IMR-90 (cell line): ENCODE data around the gene ABR. TPM values are rescaled to one million over a fixed set of nuclear protein-coding genes. Genes with fewer than 3 reads are reported as not detected.
A peak's percentile ranks its signal among the peaks of the same experiment; 100 is the strongest.

Experiments used
- ATAC-seq: fragments of 200-7000 bp; cut with Tn5 transposase; 2 replicates; pipeline ENCODE4 v1.9.1; 2020; ENCODE audit warnings: low read depth, mild to moderate bottlenecking, moderate library complexity
- BruUV-seq: library from RNA; stranded (reverse); fragments of 400-500 nt; replicated peaks from 2 replicates; lab custom pipeline; 2021; lab: Mats Ljungman, UMichigan
- CTCF ChIA-PET: fragments of 300-600 bp; formaldehyde crosslinking; extraction: SDS; loops from one replicate; lab custom pipeline; 2021; ENCODE audit warnings: antibody characterized with exemption; lab: Yijun Ruan, JAX
- POLR2A ChIA-PET: fragments of 300-600 bp; sonication (Branson Sonifier 250); formaldehyde crosslinking; loops from one replicate; lab custom pipeline; 2022; ENCODE audit warnings: antibody characterized with exemption; ENCODE audit not compliant: unreplicated experiment; lab: Charles Lee
- DNase-seq: peaks from one replicate; pipeline ENCODE4 v3.0.0; 2013
- H2AFZ ChIP-seq: replicated peaks from 2 replicates; pipeline ENCODE3; 2013; ENCODE audit warnings: low read length, mild to moderate bottlenecking; ENCODE audit not compliant: poor library complexity
- H2AK5ac ChIP-seq: 2 replicates; pipeline ENCODE4 v1.6.1; 2013; ENCODE audit warnings: low read depth, low read length, inconsistent platforms
- H2AK9ac ChIP-seq: replicated peaks from 2 replicates; pipeline ENCODE3; 2013; ENCODE audit warnings: mild to moderate bottlenecking, low read depth, low read length, moderate library complexity; ENCODE audit not compliant: poor library complexity
- H2BK120ac ChIP-seq: 2 replicates; pipeline ENCODE4 v1.6.1; 2013; ENCODE audit warnings: low read depth, low read length, inconsistent platforms
- H2BK15ac ChIP-seq: 3 replicates; pipeline ENCODE4 v1.6.1; 2013; ENCODE audit warnings: low read depth, low read length, inconsistent platforms
- H2BK20ac ChIP-seq: 2 replicates; pipeline ENCODE4 v1.6.1; 2013; ENCODE audit warnings: low read depth, mild to moderate bottlenecking, inconsistent platforms, low read length, moderate library complexity
- H2BK5ac ChIP-seq: 2 replicates; pipeline ENCODE4 v1.6.1; 2013; ENCODE audit warnings: mild to moderate bottlenecking, low read depth, low read length, inconsistent platforms; ENCODE audit not compliant: poor library complexity, severe bottlenecking
- H3K14ac ChIP-seq: replicated peaks from 2 replicates; pipeline ENCODE4 v1.6.1; 2013; ENCODE audit warnings: low read depth, low read length, inconsistent platforms
- H3K18ac ChIP-seq: 2 replicates; pipeline ENCODE4 v1.6.1; 2013; ENCODE audit warnings: low read depth, low read length, control low read depth
- H3K23ac ChIP-seq: 2 replicates; pipeline ENCODE4 v1.6.1; 2013; ENCODE audit warnings: low read depth, low read length, inconsistent platforms
- H3K27ac ChIP-seq: 2 replicates; pipeline ENCODE4 v1.5.1; 2013; ENCODE audit warnings: mild to moderate bottlenecking, control low read depth, low read length; ENCODE audit not compliant: insufficient read depth
- H3K27me3 ChIP-seq: 2 replicates; pipeline ENCODE4 v1.6.1; 2013; ENCODE audit warnings: low read length; ENCODE audit not compliant: control insufficient read depth, insufficient read depth
- H3K36me3 ChIP-seq: 2 replicates; pipeline ENCODE4 v1.6.1; 2013; ENCODE audit warnings: low read length, mixed read lengths; ENCODE audit not compliant: control insufficient read depth, insufficient read depth
- H3K4ac ChIP-seq: 2 replicates; pipeline ENCODE4 v1.6.1; 2013; ENCODE audit warnings: low read depth, low read length, inconsistent platforms
- H3K4me1 ChIP-seq: 2 replicates; pipeline ENCODE4 v1.6.1; 2013; ENCODE audit warnings: low read length, mixed read lengths; ENCODE audit not compliant: control insufficient read depth, insufficient read depth
- H3K4me2 ChIP-seq: 2 replicates; pipeline ENCODE4 v1.6.1; 2013; ENCODE audit warnings: low read depth, mild to moderate bottlenecking, control low read depth, low read length, moderate library complexity
- H3K4me3 ChIP-seq: 2 replicates; pipeline ENCODE4 v1.5.1; 2013; ENCODE audit warnings: low read depth, mild to moderate bottlenecking, control low read depth, low read length, moderate library complexity; ENCODE audit not compliant: insufficient read depth
- H3K56ac ChIP-seq: 2 replicates; pipeline ENCODE4 v1.6.1; 2013; ENCODE audit warnings: low read length, inconsistent platforms; ENCODE audit not compliant: insufficient read depth; ENCODE audit errors: extremely low read depth
- H3K79me1 ChIP-seq, 2 experiments: 2 replicates each; pipeline ENCODE4 v1.6.1; 2013; ENCODE audit warnings: low read length in 2 of 2, inconsistent platforms in 1 of 2, low read depth in 1 of 2
- H3K9ac ChIP-seq: 2 replicates; pipeline ENCODE4 v1.6.1; 2013; ENCODE audit warnings: low read depth, low read length, control low read depth
- H3K9me1 ChIP-seq: 2 replicates; pipeline ENCODE4 v1.6.1; 2013; ENCODE audit warnings: low read length, inconsistent platforms; ENCODE audit not compliant: insufficient read depth
- H3K9me3 ChIP-seq: 2 replicates; pipeline ENCODE4 v1.6.1; 2013; ENCODE audit warnings: low read length; ENCODE audit not compliant: control insufficient read depth, insufficient read depth
- H4K20me1 ChIP-seq: 2 replicates; pipeline ENCODE4 v1.6.1; 2013; ENCODE audit warnings: low read length, inconsistent platforms; ENCODE audit not compliant: insufficient read depth
- H4K5ac ChIP-seq: 2 replicates; pipeline ENCODE4 v1.6.1; 2013; ENCODE audit warnings: mild to moderate bottlenecking, low read depth, low read length, control low read depth
- H4K8ac ChIP-seq, 2 experiments: 2 replicates each; pipeline ENCODE4 v1.6.1; 2013; ENCODE audit warnings: low read depth in 2 of 2, low read length in 2 of 2, control low read depth in 1 of 2, inconsistent platforms in 1 of 2
- H4K91ac ChIP-seq: 2 replicates; pipeline ENCODE4 v1.6.1; 2013; ENCODE audit warnings: low read depth, low read length, inconsistent platforms; ENCODE audit not compliant: insufficient read depth
- MAFK ChIP-seq: IDR thresholded peaks from 2 replicates; pipeline ENCODE4 v1.6.1; 2012; ENCODE audit warnings: low read depth, low read length, improper control_type of control experiment
- MXI1 ChIP-seq: IDR thresholded peaks from 2 replicates; pipeline ENCODE4 v1.6.1; 2012; ENCODE audit warnings: low read depth, mild to moderate bottlenecking, low read length, moderate library complexity, borderline replicate concordance
- RAD21 ChIP-seq: IDR thresholded peaks from 2 replicates; pipeline ENCODE4 v1.6.1; 2012; ENCODE audit warnings: low read length, improper control_type of control experiment
- WGBS, 2 experiments: methylation state at CpG; one replicate each; pipeline versions ENCODE4 v1.1.5 to v1.1.7; 2013; ENCODE audit warnings: missing lambda C conversion rate in 2 of 2; ENCODE audit not compliant: insufficient read length in 1 of 2; ENCODE audit errors: extremely low coverage in 2 of 2; 5-methylcytosine and 5-hydroxymethylcytosine counted together
- dilution Hi-C: fragments of 300-500 bp; cut with HindIII; formaldehyde crosslinking; loops from one replicate; pipeline ENCODE4 v1.14.3; 2018; ENCODE audit warnings: low sequenced_read_pairs; ENCODE audit not compliant: unreplicated experiment
- in situ Hi-C: fragments of 300-500 bp; cut with MboI; formaldehyde crosslinking; loops from 3 replicates; pipeline ENCODE4 v1.14.3; 2019; ENCODE audit warnings: low sequenced_read_pairs, inconsistent platforms, mixed read lengths
- intact Hi-C: fragments of 100-400 bp; cut with micrococcal nuclease; formaldehyde crosslinking; loops from 2 replicates; pipeline ENCODE4 v1.10.0; 2022
- polyA plus RNA-seq, 3 experiments: library from polyadenylated mRNA; depleted of rRNA; stranded (reverse); fragments of >200 nt; gene quantifications; 2 replicates each; pipeline ENCODE4 v1.2.3, GENCODE V29; 2012; ENCODE audit warnings: low replicate concordance in 1 of 3
- total RNA-seq: library from RNA; depleted of rRNA; stranded (reverse); fragments of >200 nt; gene quantifications from 2 replicates; pipeline ENCODE4 v1.2.3, GENCODE V29; 2012

Gene ABR
- total and polyA plus RNA-seq, 2 of the 4 experiments (the other 2 are of a cell fraction), result 28.3 to 79.7 TPM

DNA sequence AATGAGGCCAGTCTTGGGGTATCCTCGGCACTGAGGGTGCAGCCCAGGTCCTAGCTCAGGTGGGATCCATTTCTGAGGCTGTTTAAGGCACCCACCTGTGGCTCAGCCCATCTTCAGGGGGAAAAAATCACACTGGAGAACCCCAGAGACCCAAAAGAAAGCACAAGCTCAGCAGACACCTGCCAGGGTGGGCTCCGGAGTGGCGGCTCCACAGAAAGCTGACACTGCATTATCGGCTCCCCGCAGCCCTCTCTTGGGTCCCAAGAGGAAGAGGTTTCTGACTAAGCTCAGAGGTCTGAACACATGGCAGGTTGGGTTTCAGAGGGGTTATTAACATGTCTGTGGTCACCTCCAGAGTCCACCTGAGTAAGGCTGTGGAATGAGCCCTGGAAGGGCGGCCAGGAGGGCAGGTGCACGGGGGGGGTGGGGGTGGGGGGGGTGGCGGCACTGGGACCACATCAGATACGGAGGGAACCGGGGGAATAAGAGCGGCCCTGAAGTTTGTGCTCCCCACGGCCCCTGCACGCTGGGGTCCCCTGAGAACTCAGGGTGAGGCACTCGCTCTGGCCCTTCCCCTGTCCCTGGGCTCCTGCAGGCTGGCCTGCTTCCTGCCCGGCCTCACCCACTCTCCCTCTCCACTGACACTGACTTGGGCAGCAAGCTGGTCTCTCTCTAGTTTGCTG is 103.3 kb downstream of the ABR start:
- no CpG with 5 or more reads among the region's 15 CpGs for WGBS, 2 experiments
- H3K9me1 ChIP-seq, result peaks cover 16% of the 10 kb centered on the region
- no peak overlapping the region for H2AK9ac ChIP-seq
- H3K4me3 ChIP-seq, result no peak overlapping the region
- H2AFZ ChIP-seq, result peak overlapping the region; percentile 43
- DNase-seq, result no peak
- no peak overlapping the region for H4K91ac ChIP-seq
- H2BK15ac ChIP-seq, result no peak overlapping the region
- no peak overlapping the region for H2AK5ac ChIP-seq
- no peak overlapping the region for H4K5ac ChIP-seq
- no peaks in the 10 kb centered on the region for H3K9me3 ChIP-seq
- H3K27ac ChIP-seq, result no peak overlapping the region
- no peaks in the 10 kb centered on the region for H3K27me3 ChIP-seq
- no peak overlapping the region for H3K23ac ChIP-seq
- intact Hi-C loops, result no loop called here
- H3K4me2 ChIP-seq, result no peak overlapping the region
- TF ChIP-seq MXI1 (no peak), RAD21 (no peak), MAFK (peak; percentile 63)
- H3K9ac ChIP-seq, result no peak overlapping the region
- in situ Hi-C loops, result no loop called here
- no peak overlapping the region for H3K18ac ChIP-seq
- ChIA-PET POLR2A (no interaction called here), CTCF (no interaction called here)
- peaks cover 38% of the 10 kb centered on the region for H3K36me3 ChIP-seq
- no peak overlapping the region for H2BK120ac ChIP-seq
- H3K4me1 ChIP-seq, result peaks cover 17% of the 10 kb centered on the region
- dilution Hi-C loops, result no loop called here
- no peak overlapping the region for H4K8ac ChIP-seq
- ATAC-seq, result no peak
- H3K79me1 ChIP-seq, result peaks cover 0 to 27% of the 10 kb centered on the region in 2 experiments; a peak in 2 of 4 replicates
- BruUV-seq, result no TSS peak
- no peak overlapping the region for H3K14ac ChIP-seq
- H2BK5ac ChIP-seq, result no peak overlapping the region
- H3K56ac ChIP-seq, result no peak overlapping the region
- H3K4ac ChIP-seq, result no peak overlapping the region
- H4K20me1 ChIP-seq, result peaks cover 34% of the 10 kb centered on the region
- H2BK20ac ChIP-seq, result no peak overlapping the region
